Mucosa of rectum (tissue), 2 donors: ENCODE measurements around the gene CENPU.
"Not testable (repeated sequence)": the region's sequence is repeated elsewhere in the genome, so short reads cannot be mapped to it uniquely, and the experiment has no call there.

Experiments used
- H3K27ac ChIP-seq, 2 donors: one replicate each; pipeline ENCODE4 v1.7.0; 2013; ENCODE audit warnings: inconsistent platforms in 2 of 2, low read depth in 2 of 2, low read length in 2 of 2
- H3K27me3 ChIP-seq, 2 donors: one replicate each; pipeline ENCODE4 v1.7.0; 2013; ENCODE audit warnings: low read length in 2 of 2; ENCODE audit not compliant: control insufficient read depth in 2 of 2, insufficient read depth in 2 of 2
- H3K36me3 ChIP-seq, 2 donors: one replicate each; pipeline ENCODE4 v1.7.0; 2013; ENCODE audit warnings: low read length in 2 of 2; ENCODE audit not compliant: control insufficient read depth in 2 of 2, insufficient read depth in 2 of 2
- H3K4me1 ChIP-seq, 2 donors: one replicate each; pipeline ENCODE4 v1.7.0; 2013; ENCODE audit warnings: low read length in 2 of 2, mild to moderate bottlenecking in 1 of 2; ENCODE audit not compliant: control insufficient read depth in 2 of 2, insufficient read depth in 2 of 2
- H3K4me3 ChIP-seq, 2 donors: one replicate each; pipeline ENCODE4 v1.7.0; 2013; ENCODE audit warnings: low read length in 2 of 2
- H3K9ac ChIP-seq, 2 donors: one replicate each; pipeline ENCODE4 v1.7.0; 2013; ENCODE audit warnings: low read length in 2 of 2, low read depth in 1 of 2, mild to moderate bottlenecking in 1 of 2
- H3K9me3 ChIP-seq, 2 donors: one replicate each; pipeline ENCODE4 v1.7.0; 2013; ENCODE audit warnings: low read length in 2 of 2; ENCODE audit not compliant: control insufficient read depth in 2 of 2
- donor health status: healthy.
- donor health status: Normal muscosa, but diverticular disease.

The CENPU gene

GRCh38 chr4:184657144-184657543, 76.8 kb downstream of the CENPU start:
- Histone ChIP-seq H3K27ac (no peak overlapping the region), H3K27me3 (no peaks in the 10 kb centered on the region), H3K4me1 (no peaks in the 10 kb centered on the region), H3K36me3 (peaks cover 2 to 10% of the 10 kb centered on the region in 2 donors), H3K9ac (no peak overlapping the region), H3K4me3 (no peak overlapping the region), H3K9me3 (no peaks in the 10 kb centered on the region)

- Histone ChIP-seq H3K36me3 (peaks cover 2 to 10% of the 10 kb centered on the region in 2 donors), H3K9me3 (no peaks in the 10 kb centered on the region), H3K27ac (no peak overlapping the region), H3K4me1 (no peaks in the 10 kb centered on the region), H3K4me3 (no peak overlapping the region), H3K9ac (no peak overlapping the region), H3K27me3 (no peaks in the 10 kb centered on the region)
These were observed 77.7 kb downstream of the CENPU start for GRCh38 chr4:184655889-184656869.

GRCh38 chr4:184653650-184654049, 80.2 kb downstream of the CENPU start:
- H3K9me3 ChIP-seq: no peaks in the 10 kb centered on the region
- no peak overlapping the region for H3K9ac ChIP-seq
- no peak overlapping the region for H3K27ac ChIP-seq
- H3K36me3 ChIP-seq: peaks cover 2 to 5% of the 10 kb centered on the region in 2 donors
- H3K27me3 ChIP-seq: no peaks in the 10 kb centered on the region
- H3K4me1 ChIP-seq: peaks cover 6 to 9% of the 10 kb centered on the region in 2 donors
- no peak overlapping the region for H3K4me3 ChIP-seq

GRCh38 chr4:184652681-184653080, 81.2 kb downstream of the CENPU start:
- H3K9ac ChIP-seq, H3K9me3 ChIP-seq, H3K27me3 ChIP-seq, H3K27ac ChIP-seq, H3K36me3 ChIP-seq, H3K4me3 ChIP-seq: not testable (repeated sequence)
- peaks cover 14 to 15% of the 10 kb centered on the region in 2 donors for H3K4me1 ChIP-seq

- Histone ChIP-seq H3K4me1 (peaks cover 19 to 22% of the 10 kb centered on the region in 2 donors), H3K36me3 (peaks cover 0 to 2% of the 10 kb centered on the region in 2 donors), H3K27ac (no peak overlapping the region), H3K4me3 (no peak overlapping the region), H3K9me3 (no peaks in the 10 kb centered on the region), H3K27me3 (no peaks in the 10 kb centered on the region), H3K9ac (no peak overlapping the region)
These were observed 82.0 kb downstream of the CENPU start for GRCh38 chr4:184651899-184652298.

GRCh38 chr4:184649971-184650855, 83.7 kb downstream of the CENPU start:
- Histone ChIP-seq H3K36me3 (peaks cover 0 to 4% of the 10 kb centered on the region in 2 donors), H3K27me3 (no peaks in the 10 kb centered on the region), H3K4me1 (peaks cover 26 to 38% of the 10 kb centered on the region in 2 donors), H3K4me3 (peak overlapping the region; percentile 86 to 98), H3K27ac (peak overlapping the region; percentile 86 to 96), H3K9me3 (no peaks in the 10 kb centered on the region), H3K9ac (peak overlapping the region; percentile 82 to 96)

GRCh38 chr4:184649026-184649970, 84.6 kb downstream of the CENPU start, which contains the start of the genes CASP3 and PRIMPOL:
CASP3 (minus strand) TSS chr4:184649447; CDS start chr4:184638453, 10,994 bp downstream.
PRIMPOL (plus strand) TSS chr4:184649738; CDS start chr4:184657141, 7,403 bp downstream.
- Histone ChIP-seq H3K4me3 (peak within 1 kb of the TSS; percentile 86 to 98), H3K9ac (peak within 1 kb of the TSS; percentile 86 to 97), H3K4me1 (peaks cover 31 to 38% of the 10 kb centered on the region in 2 donors), H3K9me3 (no peaks in the 10 kb centered on the region), H3K27ac (peak within 1 kb of the TSS; percentile 96 to 97), H3K27me3 (no peaks in the 10 kb centered on the region), H3K36me3 (peaks cover 0 to 7% of the 10 kb centered on the region in 2 donors)

GRCh38 chr4:184648313-184649025, 85.4 kb downstream of the CENPU start:
- H3K27ac ChIP-seq: peak overlapping the region; percentile 96 to 97
- H3K9me3 ChIP-seq: no peaks in the 10 kb centered on the region
- peaks cover 0 to 7% of the 10 kb centered on the region in 2 donors for H3K36me3 ChIP-seq
- H3K4me3 ChIP-seq: peak overlapping the region; percentile 70 to 95
- H3K9ac ChIP-seq: peak overlapping the region; percentile 86 to 97
- H3K27me3 ChIP-seq: no peaks in the 10 kb centered on the region
- H3K4me1 ChIP-seq: peaks cover 31 to 38% of the 10 kb centered on the region in 2 donors

GRCh38 chr4:184648054-184648312, 85.9 kb downstream of the CENPU start:
- peaks cover 31 to 38% of the 10 kb centered on the region in 2 donors for H3K4me1 ChIP-seq

More at GRCh38 chr4:184648054-184648312, 85.9 kb downstream of the CENPU start:
- Histone ChIP-seq H3K9ac (peak overlapping the region; percentile 86 to 97), H3K36me3 (peaks cover 0 to 5% of the 10 kb centered on the region in 2 donors), H3K9me3 (no peaks in the 10 kb centered on the region), H3K27me3 (no peaks in the 10 kb centered on the region), H3K27ac (peak overlapping the region; percentile 96 to 97), H3K4me3 (peak overlapping the region; percentile 70 to 95)
